GM19467 (cell line): ENCODE measurements around the gene SRGAP2.
"Not testable (repeated sequence)": the region's sequence is repeated elsewhere in the genome, so short reads cannot be mapped to it uniquely, and the experiment has no call there.

Source experiments
- ATAC-seq: cut with Tn5 transposase; IDR thresholded peaks from one replicate; pipeline ENCODE4 v1.9.1; 2021; ENCODE audit warnings: mild to moderate bottlenecking, moderate library complexity; ENCODE audit not compliant: unreplicated experiment

The SRGAP2 gene

DNA sequence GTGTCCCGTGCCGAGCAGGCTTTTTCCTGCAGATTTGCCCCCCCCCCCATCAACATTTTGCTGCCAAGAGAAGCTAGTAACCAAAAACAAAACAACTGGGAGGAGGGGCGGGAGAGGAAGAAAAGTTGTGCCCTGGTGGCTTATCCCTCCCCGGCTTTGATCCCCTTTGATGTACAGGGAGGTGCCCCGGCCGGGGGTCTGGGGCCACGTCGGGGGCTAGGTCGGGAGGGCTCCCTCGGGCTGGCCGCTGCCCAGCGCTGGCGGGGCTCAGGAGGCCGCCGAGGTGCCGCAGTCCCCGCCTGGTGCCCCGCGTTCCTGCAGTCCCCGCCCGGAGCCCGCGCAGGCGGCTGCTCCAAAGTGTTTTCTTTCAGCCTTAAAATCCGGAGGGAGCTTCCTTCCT, 1.5 kb downstream of the SRGAP2 start:
- ATAC-seq: not testable (repeated sequence)

DNA sequence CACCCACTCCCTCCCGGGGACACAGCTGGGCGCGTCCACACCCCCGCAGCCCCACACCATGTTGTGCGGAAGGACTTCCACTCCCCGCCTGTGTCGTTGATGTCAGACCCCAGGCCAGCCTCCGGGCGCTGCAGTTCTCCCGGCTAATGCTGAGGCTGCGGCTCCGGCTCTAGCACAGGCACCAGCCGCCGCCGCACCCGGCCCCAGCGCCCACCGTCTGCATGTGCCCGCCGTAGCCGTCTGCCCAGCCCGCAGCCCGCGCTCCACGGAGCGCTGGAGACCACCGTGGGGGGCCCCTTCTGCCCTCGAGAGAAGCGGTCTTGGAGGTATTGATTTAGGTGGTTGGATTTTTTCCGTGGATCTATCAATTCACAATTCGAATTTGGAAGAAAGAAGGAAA, 2.2 kb downstream of the SRGAP2 start:
- not testable (repeated sequence) for ATAC-seq

DNA sequence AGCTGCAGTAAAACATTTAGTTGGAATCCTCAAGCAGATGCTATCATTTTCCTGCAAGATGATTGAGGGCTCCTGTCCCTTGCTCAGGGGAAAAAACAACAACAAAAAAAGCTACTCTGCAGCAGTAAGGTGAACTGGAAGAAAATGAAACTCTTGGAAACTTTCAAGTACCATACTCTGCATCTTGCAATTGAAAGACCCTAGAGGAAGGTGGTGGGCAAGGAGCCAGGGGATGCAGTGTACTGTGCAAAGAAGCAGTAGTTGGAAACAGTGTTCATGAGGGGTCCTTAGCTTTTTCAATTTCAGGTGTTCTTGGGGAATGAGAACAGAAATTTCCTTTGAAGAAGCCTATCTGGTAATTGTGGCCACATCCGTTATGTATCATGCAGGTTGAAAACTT, 7.5 kb downstream of the SRGAP2 start:
- ATAC-seq: not testable (repeated sequence)

DNA sequence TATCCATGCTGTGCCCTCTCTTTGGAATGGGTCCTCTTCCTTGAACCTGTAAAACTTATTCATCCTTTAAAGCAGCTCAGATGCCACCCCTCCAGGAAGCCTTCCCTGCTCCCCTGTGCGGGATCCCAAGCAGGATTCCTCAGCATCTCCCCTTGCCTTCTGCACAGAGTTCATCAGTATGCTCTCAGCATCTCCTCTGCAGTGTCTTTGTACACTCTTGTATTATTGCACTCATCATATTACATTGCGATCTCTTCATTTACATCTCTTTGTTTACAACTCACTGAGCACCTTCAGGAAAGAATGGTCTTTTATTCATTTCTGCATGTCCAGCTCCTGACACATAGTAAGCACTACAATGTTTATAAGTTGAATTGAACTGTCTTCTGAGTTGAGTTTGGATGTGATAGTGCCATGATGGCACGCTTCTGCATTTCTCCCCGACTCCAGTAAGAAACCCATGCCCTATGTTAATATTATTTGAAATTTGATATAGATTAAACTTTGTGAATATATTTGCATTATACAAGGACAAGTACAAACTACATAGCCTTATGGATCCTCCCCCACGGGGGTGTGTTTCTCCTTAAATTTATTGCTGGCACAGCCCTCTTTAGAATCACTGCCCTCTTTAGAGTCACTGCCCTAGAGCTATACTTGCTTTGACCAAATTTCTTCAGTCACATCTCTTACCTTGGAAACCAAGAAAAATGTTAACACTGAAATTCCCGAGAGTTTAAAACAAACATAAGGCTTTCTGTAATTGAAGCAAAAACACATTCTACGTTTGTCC, 12.5 kb downstream of the SRGAP2 start:
- not testable (repeated sequence) for ATAC-seq

DNA sequence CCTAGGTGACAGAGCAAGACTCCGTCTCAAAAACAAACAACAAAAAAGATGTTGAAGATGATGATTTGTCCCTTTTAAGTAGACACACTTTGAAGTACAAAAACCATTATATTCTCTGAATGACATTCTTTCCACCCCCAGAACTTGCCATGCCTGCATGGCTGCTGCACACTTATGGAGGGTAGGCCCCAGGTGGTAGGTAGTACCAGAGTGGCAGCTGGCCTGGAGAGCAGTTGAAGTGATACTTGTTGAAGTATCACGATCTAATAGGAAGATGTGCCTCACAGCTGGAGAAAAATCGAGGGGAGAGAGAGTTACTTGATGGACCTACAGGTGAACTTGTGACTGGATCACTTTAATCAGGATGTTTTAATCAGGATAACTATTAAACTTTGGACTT, 14.9 kb downstream of the SRGAP2 start:
- ATAC-seq: not testable (repeated sequence)

DNA sequence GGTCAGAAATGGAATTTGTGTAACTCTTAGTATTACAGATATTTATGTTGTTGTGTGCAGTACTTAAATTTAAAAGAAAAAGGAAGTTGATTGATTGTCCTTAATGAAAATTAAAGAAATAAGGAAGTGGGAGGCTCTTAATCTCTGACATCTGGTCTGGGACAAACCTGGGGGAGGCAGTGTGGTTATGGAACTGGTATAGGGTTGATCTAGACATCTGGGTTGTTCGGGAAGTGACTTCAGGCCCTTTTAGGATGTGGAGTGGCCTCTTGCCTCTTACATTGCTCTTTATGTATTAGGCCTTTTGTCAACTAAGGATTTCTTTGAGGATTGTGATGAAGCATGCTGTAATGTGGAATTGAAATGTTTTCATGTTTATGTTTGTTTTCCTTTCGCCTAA, 15.4 kb downstream of the SRGAP2 start:
- not testable (repeated sequence) for ATAC-seq

DNA sequence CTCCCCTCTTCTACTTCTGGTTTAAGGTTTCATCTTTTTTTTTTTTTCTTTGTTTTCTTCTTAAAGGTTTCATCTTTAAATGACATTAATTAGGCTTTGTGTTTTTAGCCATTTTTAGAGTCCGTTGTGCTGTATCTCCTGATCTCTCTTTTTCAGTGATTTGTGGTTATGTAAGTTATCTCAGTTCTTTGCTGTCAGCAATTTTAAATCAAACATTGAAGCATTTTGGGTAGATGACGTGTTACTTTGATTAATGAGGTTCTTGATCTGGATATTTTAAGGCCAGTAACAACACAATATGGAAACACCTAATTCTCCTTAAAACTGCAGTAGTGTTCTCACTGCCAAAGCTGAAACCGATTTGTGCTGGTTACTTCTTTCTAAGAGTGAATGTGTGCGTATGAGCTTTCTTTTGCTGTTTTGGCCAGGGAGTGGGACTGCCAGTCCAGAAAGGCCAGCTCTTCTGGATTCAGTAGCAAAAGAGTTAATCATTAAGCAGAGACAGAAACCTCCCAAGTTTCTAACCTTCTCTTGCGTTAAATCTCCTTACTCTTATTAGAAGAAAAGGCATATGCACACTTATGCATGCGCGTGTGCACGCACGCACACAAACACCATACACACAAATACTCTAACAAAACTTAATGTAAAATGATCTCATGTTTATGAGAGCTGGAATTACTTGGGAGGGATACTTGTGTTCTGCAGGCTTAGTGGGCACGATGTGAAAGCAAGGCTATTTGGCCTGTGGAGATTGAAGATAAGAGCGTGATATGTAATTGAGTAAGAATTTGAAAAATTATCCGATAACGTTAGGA, 16.4 kb downstream of the SRGAP2 start:
- not testable (repeated sequence) for ATAC-seq

DNA sequence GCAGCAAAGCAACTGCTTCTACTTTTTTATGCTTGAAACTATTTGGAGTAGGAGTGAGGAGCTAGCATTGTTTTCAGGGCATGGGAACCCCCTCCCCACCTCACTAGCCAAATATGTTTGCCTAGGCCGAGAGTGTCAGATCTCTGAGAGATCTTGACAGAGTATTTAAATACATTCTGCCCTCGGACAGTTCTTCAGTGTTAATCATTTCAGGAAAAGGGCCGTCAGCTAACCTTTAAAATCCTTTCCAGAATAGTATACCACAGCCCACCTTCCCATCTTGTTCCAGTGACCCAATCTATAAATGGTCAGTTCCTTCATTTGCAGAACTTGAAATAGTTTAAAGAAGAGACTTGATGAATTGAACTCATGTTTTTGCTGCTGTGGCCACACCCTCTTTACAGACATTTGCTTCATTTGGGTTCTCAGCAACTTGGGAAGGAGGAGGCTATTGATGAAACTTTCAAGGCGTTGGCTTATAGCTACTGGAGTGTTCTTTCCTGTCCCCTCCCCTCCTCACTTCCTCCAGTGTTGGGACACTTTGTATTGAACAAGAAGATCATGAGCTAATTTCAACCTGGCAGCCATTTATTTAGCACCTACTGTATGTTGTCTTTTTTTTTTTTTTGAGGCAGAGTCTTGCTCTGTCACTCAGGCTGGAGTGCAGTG, 17.1 kb downstream of the SRGAP2 start:
- not testable (repeated sequence) for ATAC-seq

DNA sequence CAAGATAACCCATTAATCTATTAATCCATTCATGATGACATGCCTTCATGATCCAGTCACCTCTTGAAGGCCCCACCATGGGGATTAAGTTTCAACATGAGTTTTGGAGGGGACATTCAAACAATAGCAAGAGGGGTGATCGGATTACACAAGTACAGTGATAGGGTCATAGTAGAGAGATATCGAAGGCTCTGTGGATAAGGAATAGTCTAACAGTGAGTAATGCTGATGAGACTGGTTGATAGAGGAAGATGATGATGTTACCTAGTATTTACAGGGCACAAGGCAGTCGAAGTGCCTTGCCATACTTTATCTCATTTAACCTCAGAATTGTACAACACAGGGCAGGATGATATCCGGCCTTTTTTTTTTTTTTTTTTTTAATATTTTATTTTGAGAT, 18.2 kb downstream of the SRGAP2 start:
- ATAC-seq: not testable (repeated sequence)

DNA sequence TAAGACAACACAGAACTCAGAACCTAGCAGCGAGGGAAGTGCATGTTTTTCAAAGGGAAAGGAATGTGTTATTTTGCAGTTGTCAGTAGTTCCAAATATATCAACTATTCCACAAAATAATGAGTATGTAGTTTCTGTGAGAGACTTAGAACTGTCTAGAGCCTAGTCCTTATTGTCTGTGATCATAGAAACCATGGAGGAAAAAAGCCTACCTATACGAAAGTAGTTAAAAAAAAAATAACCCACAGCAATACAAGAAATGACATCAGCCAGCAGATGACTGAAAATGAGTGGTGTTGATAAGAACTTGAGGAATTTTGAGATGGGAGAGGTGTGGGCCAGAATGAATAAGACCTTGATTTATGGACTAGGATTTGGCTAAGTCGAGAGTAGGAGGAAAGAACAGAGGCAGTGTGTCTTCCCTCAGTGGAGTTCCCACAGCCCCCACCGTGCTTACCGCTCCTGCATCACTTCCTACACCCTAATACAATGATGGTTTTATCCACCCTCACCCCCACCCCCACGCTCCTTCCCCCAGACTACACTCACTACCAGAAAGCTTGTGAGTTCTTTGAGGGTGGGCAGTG, 20.9 kb downstream of the SRGAP2 start:
- not testable (repeated sequence) for ATAC-seq

DNA sequence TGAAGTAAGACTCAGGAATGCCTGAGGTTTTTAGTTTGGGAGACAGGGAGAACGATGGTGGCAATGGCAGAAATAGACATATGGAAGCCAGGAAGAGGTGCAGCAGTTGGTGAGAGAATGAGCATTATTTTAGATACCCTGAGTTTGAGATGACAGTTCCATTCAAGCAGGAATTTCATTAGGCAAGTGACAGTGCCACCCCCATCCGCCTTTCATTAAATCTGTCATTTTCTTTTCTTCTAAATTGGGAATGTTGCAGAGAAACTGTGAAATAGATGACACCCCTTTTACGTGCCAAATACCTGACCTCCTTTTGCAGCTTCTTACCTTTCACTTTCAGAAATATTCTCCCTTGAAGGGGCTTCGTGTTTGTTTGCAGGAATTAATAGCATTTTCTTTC, 22.0 kb downstream of the SRGAP2 start:
- ATAC-seq: not testable (repeated sequence)

DNA sequence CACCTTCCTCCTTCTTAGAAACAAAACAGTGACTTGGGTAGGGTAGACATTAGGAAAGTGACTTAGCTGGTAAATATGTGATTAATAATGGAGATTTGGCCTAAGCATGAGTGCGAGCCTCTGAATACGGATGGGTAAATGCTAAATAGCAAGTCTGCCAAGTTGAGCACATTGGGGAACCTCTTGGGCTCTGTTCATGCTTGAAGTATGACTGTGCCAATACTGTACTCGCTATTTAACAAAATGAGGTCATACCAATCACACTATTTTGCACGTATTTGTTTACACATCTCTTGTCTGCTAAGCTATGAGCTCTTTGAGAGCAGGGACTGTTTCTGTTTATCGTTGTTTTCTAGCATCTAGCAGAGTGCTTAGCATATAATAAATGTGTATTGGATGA, 23.5 kb downstream of the SRGAP2 start:
- ATAC-seq: not testable (repeated sequence)

DNA sequence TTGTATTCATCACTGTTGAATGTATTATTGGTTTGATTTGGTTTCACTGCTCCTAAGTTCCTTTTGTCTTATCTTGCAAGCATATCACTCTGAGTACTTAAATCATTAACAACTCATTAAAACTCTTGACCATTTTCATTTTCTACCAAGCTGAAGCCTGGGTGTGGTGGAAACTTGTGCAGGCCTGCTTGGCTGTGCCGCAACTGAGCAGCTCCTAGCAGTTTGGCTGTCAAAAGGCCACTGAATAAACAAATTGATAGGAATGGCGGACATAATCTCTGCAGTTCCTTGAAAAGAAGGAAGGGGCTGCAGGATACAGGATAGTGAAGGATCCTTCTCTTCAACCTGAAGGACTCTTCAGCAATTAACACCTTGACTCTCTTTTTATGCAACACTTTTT, 25.9 kb downstream of the SRGAP2 start:
- ATAC-seq: not testable (repeated sequence)

DNA sequence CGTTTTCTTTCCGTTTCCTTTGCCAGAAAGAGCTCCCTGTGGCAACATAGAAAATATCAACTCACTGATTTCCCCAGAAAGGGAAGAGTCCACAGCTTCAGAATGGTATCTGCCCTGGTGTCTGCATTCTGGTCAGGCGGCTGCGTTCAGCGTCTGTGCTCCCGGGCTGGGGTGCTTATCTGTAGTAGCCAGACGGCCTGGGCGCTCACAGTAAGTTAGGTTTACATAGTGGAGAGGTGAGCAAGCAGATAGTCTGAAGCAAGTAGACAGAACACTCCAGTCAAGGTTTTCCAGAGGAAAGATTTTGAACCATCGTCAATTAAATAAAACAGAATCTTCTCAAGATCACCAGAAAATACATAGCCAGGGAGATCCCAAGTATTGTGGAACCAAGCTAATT, 28.6 kb downstream of the SRGAP2 start:
- ATAC-seq: not testable (repeated sequence)

DNA sequence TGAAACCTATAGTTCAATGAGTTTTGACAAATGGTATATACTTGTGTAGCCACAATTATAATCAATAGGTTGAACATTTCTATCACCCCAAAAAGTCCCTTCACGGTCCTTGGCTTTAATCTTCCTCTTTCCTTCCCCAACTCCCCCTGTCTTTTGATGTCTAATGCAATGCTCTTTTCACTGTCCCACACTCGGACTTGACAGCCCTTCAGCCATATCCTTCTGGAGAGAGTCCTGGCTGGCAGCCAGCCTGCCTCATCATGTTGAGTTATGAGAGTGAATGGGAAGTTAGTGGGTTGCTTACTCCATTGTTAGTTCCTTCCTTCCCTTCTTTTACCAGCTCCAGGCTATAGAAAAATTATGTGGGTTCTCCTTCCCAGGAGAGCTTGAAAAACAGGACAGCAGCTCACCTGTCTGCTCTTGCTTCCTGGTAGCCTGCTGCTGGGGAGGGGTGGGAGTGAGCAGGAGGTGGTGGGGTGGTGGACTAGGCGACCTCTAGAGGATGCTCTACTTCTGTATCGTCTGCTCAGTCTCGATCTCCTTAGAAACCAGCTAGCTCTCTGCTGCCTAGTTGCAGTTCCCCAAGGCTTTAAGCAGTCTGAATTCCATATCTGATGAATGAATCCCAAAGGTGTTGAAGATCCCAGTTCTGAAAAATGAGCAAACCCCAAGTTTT, 29.8 kb downstream of the SRGAP2 start:
- ATAC-seq: peak; percentile 73

DNA sequence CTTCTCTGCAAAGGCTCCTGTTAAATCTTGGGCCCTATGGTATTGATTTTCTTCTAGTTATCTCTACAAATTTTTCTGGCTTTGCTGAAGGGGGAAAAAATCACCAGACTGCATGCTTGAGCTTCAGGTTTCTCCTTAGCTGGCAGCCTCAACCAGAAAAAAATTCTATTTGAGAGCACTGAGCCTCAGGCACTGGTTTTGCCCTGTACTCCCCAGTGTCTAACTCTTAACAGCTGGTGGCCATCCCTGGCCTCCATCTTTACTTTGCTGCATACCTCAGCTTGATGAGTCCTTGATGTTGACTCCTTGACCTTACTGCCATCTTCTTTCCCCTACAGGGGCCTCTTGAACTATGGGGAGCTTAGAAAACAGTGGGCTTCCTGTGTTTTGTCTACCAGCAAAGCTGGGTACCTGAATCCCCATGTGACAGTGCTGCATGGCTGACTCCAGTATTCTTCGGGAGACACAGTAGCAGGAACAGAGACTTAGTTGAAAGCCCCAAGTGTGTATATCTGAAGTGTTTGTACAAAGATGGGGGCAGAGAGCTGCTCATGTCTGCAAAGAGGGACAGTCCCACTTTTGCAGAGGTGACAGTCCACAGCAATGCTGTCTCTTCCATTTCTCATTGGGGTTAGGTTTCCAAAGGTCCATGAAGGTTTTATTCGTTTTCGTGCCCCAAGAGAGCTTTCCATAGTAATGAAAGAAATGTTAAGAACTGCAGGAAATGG, 31.0 kb downstream of the SRGAP2 start:
- not testable (repeated sequence) for ATAC-seq

DNA sequence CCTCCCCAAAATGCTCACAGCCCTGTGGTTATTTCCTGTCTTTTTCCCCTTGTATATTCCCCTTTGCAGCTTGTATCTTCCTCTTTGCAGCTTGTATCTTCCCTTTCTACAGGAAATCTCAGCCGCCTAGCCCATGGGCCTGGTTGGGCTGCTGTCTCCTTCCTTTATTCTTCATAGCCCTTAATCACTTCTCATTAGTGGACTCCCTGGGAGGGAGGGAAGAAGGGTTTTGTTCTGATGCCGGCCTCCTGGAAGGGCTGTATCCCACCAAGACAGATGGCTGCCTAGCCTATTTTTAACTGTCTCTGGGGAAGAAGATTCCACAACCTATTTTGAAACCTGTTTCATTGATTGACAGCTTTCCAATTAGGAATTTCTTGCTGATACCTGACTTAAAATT, 31.8 kb downstream of the SRGAP2 start:
- not testable (repeated sequence) for ATAC-seq

DNA sequence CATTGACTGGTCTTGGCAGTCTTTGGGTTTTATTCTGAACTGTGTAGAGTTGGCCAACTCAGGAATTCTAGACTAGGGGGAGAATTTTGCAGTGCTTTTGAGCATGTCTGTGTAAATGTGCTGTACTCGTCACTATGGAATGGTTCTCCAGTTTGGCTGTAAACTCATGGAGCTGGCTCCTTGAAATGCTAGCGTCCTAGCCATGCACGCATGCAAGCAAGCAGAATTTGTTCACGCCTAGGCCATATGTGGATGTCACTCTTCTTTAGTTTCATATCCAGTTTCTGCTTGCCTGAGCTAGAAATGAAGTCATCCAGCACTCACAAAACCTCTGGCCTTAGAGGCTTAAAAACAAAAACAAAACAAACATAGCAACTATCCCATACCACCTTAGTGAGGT, 36.9 kb downstream of the SRGAP2 start:
- ATAC-seq: peak; percentile 45

DNA sequence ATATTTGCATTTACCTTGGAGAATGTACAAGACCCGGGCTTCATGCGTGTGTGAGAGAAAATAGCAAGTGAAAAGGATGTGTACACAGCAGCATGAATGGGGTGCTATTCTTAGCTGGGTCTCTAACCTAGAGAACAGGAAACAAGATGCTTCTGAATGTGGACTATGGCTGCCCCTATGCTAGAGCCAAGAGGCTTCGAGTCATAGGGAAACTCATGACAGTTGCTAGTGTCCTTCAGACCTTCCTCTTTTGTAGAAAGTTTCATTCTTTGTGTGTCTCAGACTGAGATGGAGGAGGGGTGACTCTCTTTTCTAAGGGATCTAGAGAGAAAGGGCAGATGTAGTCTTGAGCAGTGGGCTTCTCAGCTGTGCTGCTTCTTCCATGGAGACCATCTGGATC, 40.0 kb downstream of the SRGAP2 start:
- peak; percentile 95 for ATAC-seq

DNA sequence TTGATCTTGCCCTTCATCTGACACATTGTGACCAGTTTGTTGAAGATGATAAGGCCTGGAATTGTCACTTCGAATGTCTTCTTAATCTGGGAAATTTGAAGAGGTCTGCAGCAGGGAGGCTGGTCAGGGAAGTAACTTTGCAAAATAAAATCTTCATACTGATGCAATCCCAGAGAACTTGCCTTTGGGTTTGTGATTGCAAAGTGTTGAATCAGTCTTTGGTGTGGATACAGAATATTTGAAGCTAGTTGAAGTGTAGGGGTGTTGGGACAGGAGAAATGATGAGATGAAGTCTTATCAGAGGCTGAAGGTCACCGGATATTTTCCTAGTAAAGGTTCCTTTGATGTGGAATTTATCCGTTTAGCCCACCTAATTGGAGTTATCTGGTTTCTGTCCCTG, 42.1 kb downstream of the SRGAP2 start:
- ATAC-seq: not testable (repeated sequence)
